Colon (tissue), 2 donors: ENCODE data around the gene ZC3H18.

ENCODE experiments used
- FAIRE-seq: peaks from 2 replicates; lab custom pipeline; 2012; peaks lifted over from hg19 to GRCh38; lab: Jason Lieb, UNC
- donor health status: control.
- donor health status: control.

ZC3H18 gene

DNA sequence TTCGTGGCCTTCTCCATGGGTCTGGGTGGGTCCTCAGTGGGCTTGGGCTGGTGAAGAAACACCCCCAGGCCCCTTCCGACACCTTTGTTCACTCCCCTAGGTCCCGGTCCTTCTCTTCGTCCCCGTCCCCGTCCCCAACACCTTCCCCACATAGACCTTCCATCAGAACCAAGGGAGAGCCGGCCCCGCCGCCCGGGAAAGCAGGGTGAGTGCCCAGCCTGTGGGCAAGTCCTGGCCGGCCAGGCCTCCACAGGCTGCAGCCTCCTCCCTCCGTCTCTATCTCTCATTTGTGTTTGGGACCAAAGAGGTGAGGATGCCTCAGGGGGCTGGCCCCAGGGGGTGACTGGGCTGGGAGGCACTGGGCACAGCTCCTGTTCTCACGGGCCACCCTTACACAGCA lies 53.7 kb downstream of the ZC3H18 start:
- no peak for FAIRE-seq

DNA sequence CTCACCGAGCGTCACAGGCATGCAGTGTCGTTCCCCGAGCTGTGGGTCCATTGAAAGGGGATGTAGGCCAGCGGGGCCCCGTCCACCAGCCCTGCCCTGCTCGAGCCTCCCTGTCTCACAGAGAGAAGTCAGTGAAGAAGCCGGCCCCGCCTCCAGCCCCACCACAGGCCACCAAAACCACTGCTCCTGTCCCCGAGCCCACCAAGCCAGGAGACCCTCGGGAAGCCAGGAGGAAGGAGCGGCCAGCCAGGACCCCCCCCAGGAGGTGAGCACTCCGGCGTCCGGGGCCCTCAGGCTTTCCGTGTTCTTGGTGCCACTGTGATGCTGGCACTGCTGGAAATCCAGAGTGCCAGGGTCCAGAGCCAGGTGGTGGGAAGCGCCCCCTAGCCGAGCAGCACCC lies 54.3 kb downstream of the ZC3H18 start:
- FAIRE-seq, result no peak

DNA sequence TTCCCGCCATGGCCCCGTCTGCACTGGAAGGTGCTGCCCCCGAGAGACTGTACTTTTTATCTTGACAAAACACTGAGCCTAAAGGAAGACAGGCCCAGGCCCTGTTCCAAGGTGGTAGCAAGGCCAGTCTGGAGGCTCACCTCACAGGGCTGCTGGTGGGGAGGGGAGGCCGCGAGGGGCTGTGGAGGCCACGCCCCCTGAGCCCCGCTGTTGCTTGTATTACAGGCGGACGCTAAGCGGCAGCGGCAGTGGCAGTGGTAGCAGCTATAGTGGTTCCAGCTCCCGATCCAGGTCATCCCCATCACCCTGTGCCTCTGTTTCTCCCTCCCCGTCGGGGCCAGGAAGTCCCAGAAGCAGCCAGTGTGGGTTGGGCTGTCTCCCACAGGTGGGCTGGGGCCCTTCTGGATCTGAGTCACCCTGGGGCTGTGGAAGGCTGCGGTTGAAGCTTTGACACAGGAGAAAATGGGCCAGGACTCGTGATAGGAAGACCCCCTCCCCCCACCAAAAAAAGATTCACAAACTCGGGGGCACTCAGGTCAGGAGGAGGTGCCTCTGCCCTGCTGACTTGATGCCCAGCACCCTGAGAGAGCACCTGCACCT lies 54.9 kb downstream of the ZC3H18 start:
- no peak for FAIRE-seq

DNA sequence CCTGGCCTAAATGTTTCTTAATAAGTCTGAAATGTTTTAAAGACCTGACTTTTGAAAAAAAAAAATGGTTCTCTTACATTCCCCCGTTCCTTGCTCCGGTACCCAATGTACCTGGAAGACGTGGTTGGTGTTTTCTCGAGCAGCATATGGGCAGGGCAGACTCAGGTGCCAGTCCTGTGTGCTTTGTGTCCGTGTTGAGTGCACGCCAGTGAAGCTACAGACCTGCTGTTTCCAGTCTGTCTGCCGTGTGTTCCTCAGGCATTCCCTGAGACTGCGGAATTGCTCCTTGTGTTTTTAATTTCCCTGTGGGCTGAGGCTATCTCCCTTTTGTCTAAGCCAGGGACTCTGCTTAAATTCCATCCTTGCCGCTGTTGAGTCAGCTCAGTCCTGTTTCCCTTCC lies 56.4 kb downstream of the ZC3H18 start:
- no peak for FAIRE-seq

DNA sequence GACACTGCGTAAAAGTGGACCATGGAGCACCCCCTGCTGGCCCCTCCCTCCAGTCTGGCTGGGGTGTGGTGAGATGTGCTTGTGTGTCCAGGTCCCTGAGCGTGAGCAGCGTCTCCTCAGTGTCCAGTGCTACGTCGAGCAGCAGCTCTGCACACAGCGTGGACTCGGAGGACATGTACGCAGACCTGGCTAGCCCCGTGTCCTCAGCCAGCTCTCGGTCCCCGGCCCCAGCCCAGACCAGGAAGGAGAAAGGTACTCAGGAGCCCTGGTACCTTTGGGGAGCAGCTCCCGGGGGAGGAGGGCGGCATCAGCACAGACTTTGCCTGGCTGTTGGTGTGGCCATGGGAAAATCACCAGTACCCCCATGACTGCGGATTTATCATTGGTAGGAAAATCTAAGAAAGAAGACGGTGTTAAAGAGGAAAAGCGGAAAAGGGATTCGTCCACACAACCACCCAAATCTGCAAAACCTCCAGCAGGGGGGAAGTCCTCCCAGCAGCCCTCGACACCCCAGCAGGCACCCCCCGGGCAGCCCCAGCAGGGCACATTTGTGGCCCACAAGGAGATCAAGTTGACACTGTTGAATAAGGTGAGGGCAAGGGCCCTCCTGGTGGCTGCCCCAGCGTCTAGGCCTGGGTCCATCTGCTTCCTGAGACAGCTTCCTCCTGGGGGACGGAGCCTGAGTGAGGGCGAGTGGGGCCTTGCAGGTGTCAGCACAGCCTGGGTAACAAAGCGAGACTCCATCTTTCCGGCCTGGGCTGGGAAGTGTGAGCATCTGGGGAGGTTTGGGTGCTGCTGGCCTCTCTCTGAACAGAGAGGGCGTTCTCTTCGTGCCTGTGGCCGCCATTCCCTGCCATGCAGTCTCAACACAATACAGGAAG lies 57.6 kb downstream of the ZC3H18 start:
- FAIRE-seq, result no peak

DNA sequence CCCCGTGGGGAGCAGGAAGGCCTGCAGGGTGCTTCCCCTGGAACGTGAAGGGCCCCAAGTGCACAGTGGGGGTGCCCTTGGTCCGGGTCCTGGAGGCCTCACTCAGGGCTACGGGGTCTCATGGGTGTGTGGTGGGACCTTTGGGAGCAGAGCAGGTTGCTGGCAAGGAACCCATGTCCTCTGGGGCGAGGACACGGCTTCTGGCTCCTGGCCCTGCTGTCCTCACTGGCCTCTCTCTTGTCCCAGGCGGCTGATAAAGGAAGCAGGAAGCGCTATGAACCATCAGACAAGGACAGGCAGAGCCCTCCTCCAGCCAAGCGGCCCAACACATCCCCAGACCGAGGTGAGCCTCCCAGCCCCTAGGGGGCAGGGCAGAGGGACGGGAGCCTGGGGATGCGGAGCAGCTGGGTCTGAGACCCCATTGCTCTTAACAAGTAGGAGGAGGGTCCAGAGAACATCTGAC lies 58.3 kb downstream of the ZC3H18 start:
- FAIRE-seq, result no peak

DNA sequence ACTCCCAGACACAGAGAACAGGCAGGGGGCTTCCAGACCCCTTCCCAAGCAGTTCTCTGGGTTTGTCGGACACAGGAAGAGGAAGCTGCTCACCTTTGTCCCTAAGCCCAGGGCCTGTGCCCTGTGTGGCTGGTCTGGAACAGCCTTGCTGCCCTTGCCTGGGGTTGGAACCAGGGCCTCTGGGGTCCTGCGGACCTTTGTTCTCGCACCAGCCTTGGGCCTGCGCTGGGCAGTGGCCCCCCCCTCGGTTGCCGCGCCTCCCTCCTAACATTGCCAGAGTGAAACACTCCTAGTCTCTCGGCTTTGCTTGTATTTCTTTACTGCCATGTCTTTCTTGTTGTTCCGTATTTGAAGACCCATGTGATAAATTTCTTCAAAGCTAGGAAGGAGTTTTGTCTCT lies 59.6 kb downstream of the ZC3H18 start:
- FAIRE-seq, result no peak

DNA sequence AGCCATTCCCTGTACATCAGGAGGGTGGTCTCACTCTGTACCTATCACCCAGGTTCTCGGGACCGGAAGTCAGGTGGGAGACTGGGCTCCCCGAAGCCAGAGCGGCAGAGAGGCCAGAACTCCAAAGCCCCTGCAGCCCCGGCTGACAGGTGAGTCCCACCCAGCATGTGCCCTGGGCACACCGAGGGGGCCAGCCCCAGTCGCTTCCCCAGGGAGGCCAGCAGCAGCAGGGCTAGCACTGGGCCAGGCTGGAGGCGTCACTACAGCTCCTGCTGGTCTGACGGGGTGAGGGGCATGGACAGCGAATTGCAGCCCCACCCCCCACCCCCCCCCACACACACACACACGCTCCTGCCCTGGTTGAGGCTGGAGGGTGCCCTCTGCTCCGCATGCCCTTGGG lies 60.2 kb downstream of the ZC3H18 start:
- FAIRE-seq, result no peak

DNA sequence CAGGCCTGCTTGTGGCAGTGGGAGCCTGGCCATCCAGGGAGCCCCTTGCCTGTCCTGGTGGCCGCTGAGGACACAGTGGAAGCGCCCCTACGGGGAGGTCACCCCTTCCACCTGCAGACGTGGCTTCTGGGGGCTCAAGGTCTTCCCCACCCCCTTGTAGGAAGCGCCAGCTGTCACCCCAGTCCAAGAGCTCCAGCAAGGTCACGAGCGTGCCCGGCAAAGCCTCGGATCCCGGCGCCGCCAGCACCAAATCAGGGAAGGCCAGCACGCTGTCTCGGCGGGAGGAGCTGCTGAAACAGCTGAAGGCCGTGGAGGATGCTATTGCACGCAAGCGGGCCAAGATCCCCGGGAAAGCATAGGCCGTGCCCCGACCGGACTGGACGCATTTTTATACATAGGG lies 60.7 kb downstream of the ZC3H18 start:
- no peak for FAIRE-seq

DNA sequence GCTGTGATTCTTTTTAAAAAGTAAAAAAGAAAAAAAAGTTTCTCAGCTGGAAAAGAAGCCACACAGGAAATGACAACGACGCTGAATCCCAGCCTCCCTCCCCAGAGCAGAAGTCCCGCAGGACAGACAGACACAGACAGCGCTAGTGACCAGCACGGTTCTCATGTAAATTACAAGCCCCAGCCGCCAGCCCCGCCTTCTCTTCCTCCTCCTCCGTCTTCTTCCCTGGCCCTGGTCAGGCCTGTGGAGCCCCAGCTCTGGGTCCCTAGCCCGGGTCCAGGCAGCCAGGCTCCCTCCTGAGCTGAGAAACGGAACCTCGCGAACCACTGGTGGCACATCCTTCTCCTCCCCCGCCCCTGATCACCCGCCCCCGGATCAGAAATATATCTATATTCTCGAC lies 61.2 kb downstream of the ZC3H18 start:
- no peak for FAIRE-seq

DNA sequence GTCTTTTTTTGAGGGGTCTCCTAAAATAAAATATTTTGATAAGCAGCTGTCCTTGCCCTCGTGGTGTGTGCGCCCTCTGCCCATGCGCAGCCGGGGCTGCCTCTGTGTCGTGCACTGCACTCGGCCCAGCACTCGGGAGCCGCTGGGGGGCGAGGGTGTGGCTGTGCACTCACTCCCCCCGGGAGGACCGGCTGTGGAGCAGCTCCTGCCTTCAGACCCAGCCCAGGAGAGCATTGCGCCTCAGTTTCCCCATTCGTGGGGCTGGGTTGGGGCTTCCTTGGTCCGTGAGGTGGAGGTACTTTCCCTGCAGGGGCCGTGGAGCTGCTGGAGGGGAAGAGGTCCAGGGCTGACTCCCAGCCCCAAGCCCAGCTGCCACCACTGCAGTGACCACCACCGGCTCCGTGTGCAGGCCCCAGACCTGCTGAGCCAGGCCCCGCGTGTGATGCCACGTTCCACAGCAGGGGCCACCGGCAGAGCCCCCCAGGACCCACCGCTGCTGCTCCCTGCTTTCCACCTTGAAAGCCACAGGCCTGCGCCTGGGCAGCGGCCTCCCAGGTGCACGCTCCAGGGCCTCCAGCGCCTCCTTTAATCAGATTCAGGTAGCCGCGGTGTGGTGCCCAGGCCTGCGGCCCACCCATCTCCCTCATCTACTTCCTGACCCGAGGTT lies 61.9 kb downstream of the ZC3H18 start:
- no peak for FAIRE-seq

DNA sequence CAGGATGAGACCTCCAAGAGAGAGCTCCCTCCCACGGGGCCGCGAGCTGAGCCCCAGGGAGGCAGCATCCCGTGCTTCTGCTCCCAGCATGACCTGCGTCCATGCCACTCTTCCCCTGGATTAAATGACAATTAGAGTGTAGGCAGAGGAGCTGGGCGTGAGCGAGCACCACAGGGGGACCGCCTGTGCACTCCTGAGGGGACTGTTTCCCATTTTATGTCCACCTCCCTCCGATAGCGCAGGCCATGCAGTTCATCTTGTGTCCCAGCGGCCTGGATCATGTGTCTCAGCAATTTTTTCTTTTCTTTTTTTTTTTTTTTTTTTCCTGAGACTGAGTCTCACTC lies 62.4 kb downstream of the ZC3H18 start:
- FAIRE-seq, result no peak

DNA sequence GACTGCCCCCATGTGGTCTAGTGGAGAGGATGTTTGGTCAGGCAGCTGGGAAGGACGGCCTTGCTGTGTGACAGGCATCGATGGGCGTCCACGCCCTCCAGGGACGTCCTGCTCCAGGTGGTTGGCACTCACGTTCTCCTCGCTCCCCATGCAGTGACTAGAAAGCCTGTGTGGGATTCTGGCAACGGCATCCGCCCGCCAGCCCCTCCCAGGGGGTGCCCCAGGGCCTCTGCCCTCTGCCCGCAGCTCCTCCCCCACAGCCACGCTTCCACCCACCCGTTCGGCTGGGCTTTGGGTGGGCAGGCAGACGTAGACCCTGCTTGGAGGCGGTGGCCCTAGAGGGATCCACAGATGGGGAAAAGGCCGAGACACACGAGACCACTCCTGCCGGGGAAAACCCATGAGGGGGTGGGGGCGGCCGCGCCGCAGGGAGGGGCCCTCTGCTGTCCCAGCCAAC lies 63.5 kb downstream of the ZC3H18 start:
- no peak for FAIRE-seq

DNA sequence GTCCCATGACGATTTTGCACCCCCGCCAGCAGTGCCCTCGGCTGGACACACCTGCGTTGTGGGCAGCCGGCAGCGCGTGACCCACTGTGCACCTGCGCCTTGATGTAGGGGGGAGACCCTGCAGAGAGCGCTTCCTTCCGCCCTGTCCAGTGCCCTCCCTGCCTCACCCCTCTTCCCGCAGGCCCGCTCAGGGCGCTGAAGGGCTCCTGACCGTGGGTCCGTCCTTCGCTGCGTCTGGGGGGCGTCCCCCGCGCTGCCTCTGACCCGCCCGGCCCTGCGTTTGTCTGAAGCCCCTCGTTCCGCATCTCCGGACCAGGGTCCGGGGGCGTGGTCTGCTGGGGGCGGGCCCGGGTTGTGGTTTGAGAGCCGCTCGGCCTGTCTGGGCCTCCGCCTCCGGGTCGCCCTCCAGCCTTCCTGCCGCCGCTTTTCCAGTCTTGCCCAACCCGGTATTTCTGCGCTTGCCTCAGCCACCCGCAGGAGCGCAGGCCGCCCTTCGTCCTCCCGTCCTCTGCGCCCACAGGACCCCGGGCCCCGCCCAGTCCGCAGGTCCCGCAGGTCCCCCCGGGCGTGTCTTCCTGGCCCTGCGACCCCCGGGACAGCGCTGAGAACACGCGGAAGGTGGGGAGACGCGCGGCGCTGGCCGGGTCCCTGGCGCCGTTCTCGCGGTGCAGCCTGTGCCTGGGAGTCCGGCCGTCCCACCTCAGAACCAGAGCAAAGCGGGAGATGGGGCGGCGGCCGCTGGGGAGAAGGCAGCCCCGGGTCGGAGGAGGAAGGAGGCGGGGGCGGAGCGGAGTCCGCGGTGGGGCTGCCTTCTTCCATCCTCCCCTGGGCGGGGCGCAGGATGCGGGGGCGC lies 64.2 kb downstream of the ZC3H18 start:
- FAIRE-seq, result no peak

DNA sequence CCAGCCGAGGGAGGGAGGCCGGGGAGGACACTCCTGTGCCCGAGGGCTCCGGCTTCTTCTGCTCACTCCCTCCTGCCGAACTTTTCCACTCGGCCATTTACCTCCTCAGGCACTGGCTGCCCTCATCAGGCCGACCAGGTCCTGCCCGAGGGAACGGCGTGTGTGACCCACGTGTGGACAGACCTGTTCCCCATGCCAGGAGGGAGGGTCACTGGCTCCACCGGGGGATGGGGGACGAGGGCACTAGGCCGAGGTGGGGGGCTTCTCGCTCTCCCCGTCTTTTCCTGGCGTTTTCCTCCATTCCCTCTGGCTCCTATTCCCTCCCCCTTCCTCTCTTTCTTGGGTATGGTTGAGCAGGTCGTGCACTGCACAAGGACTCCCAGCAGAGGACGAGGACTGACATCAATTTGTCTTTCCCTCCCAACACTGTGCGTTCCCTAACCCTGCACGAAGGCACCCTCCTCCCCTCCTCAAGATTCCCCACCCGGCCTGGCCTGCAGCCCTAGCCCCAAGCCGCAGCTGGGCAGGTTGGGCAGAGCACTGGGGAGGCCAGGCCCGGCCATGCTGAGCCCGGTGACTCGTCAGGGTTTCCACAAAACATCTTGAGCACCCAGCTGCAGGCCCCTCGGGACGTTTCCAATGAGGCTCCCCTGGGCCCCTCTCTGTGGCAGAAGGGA lies 64.9 kb downstream of the ZC3H18 start:
- FAIRE-seq, result no peak

DNA sequence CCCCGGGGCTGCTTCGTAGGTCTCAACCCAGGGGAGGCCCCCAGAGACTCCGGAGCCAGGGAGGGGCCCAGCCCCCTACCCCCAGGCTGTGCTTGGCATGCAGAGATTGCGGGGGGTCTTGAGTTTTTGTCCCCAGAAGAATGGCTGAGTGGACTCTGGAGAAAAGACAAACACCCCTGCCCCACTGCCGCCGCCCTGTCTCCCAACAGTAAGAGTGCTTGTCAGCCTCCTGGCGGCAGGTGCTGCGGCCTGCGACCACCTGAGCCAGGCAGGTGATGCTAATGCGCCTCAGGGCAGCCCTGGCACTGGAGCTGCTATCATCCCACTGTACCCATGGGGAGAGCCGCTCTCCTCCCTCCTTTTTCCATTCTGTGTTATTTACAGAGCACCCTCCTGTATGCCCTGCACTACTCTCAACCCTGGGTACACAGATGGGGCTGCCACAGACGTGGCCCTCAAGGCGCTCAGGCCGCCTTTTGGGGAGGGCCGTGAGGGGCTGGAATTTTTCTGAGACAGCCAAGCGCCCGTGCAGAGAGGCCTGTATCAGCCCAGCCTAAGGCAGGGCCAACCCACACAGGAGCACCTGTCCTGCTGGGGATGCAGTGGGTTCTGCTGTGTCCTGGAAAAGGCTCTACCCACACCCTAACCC lies 65.6 kb downstream of the ZC3H18 start:
- FAIRE-seq, result no peak

DNA sequence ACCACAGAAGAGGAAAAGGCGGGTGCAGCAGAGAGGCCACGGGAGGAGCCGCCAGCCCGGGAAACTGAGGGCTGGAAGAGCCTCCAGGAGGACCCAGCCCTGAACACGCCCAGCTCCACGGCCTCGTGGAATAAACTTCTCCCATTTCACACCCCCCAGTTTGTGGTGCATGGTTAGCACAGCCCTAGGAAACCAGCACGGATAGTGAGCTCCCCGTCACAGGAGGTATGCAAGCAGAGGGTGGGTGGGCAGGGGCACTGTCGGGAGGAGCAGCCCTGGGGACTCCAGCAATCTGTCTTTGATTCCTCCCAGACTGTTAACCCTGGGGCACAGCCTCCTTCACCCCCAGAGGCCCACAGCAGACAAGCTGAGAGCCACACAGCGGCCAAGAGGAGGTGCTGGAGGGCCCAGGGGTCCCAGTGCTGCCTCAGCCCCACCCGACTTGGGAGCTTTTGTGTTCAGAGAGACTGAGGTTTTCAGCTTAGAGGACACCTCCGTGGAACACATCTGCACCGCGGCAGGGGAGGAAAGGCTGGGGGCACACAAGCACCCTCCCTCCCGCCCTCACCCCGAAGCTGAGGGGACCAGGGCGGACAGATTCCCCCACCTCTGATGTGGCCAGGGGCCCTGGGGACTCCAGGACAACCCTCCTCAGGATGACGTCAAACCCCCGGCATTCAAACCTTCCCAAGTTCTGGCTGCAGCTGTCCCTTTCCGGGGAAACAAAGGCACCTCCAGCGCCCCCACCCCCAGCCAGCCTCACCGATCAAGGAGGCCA lies 66.5 kb downstream of the ZC3H18 start:
- FAIRE-seq, result no peak

DNA sequence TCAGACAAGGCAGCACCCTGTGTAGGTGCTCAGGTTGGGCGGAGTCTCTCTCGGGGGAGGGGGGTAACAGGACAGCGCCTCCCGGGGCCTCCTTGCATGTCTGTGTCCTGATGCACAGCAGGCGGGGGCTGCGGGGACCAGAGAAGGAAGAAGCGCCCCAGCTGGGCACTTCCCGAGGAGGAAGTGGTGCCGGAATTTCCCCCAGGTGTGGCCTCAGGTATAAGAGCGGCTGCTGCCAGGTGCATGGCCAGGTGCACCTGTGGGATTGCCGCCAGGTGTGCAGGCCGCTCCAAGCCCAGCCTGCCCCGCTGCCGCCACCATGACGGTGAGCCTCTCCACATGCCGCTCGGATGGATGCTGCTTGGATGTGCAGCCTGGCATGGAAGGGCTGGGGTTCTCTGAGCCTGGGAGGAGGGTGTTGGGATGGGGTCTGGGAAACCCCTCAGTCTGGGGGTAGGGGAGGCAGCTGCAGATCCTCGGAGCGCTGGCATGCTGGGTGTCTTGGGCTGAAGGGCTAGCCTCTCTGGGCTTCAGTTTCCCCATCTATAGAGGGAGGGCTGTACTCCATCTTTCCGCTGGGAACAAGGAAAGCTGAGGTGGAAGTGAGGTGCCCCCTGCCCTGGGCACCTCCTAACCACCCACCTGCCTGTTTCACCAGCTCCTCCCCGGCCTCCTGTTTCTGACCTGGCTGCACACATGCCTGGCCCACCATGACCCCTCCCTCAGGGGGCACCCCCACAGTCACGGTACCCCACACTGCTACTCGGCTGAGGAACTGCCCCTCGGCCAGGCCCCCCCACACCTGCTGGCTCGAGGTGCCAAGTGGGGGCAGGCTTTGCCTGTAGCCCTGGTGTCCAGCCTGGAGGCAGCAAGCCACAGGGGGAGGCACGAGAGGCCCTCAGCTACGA lies 68.4 kb downstream of the ZC3H18 start, which contains the start of gene IL17C:
IL17C (plus strand) TSS at position 250 of the 908 bp plus-strand sequence; CDS start at position 320, 70 bp downstream.
- no peak for FAIRE-seq
